GM13976 (cell line): ENCODE measurements around the gene IFT20.

ENCODE experiments used
- DNase-seq: peaks from one replicate; pipeline ENCODE4 v3.0.0; 2012; ENCODE audit warnings: low spot score
- in situ Hi-C: fragments of 300-500 bp; cut with MboI; formaldehyde crosslinking; loops from one replicate; pipeline ENCODE4 v1.12.0; 2022; ENCODE audit warnings: low sequenced_read_pairs, mixed read lengths, inconsistent platforms; ENCODE audit not compliant: unreplicated experiment
- TF ChIP-seq, protein P1 (sequence below): IDR thresholded peaks from 2 replicates; pipeline ENCODE4 v1.5.1; 2012; ENCODE audit warnings: borderline replicate concordance, mild to moderate bottlenecking; ENCODE audit not compliant: insufficient read depth; ENCODE audit errors: extremely low read depth, missing control alignments, control extremely low read depth

Gene IFT20

DNA sequence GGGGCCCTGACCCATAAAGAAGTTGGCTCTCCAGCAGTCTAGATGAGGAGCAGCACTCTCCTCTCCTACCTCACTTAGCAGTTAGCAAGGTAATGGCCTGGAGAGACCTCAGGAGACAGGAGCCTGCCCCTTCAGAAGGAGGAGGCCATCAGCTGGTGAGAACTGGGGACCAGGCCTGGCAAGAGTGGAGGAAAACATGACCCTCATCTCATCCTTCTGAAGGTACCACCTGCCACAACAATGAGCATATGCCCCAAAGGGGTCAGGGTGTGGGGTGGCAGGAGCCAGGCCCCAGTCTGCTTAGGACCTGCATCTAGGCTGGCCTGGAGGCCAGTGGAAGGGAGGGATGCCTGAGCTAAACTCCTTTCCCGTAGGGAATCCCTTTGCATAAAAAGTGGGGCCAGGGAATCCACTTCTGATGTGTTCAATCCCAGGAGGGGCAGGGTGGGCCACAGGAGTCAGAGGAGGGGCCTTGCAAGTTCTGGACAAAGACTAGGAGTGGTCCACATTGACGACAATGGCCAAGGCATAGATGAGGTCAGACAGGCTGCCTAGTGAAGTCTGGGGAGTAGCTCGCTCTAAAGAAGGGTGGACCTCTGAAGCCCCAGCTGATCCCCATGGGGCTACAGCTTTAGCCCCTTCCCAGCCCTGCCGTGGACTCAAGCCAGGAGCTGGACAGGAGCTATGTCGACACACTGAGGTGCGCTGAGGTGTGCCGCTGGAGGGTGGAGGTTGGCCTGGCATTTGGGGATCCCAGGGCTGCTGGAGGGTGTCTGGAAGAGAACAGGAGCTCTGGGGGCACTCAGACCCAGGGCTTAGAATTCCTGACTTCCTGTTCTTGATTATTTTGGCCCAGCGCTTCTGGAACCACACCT is 28.7 kb upstream of the IFT20 start:
- TF ChIP-seq, protein P1, sequence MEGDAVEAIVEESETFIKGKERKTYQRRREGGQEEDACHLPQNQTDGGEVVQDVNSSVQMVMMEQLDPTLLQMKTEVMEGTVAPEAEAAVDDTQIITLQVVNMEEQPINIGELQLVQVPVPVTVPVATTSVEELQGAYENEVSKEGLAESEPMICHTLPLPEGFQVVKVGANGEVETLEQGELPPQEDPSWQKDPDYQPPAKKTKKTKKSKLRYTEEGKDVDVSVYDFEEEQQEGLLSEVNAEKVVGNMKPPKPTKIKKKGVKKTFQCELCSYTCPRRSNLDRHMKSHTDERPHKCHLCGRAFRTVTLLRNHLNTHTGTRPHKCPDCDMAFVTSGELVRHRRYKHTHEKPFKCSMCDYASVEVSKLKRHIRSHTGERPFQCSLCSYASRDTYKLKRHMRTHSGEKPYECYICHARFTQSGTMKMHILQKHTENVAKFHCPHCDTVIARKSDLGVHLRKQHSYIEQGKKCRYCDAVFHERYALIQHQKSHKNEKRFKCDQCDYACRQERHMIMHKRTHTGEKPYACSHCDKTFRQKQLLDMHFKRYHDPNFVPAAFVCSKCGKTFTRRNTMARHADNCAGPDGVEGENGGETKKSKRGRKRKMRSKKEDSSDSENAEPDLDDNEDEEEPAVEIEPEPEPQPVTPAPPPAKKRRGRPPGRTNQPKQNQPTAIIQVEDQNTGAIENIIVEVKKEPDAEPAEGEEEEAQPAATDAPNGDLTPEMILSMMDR: no peak
- DNase-seq: no peak
- in situ Hi-C loops: no loop called here

DNA sequence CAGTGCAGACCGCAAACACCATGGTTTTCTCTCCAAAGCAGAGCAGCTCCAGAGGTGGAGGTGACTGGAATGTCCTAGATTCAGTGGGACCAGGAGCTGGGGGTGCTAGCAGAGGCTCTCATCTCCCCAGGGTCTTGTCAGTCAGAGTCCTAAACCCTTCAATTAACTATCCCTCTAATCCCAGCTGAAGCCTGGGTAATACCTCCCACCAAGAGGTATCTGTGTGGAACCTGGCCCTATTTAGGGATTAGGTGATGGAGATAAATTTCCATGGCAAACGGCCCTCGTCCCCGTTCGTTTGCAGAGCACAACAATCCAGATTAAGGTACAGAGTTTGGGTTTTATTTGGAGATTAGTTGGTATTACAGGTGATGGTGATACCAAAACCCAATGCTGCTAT is 27.9 kb upstream of the IFT20 start:
- TF ChIP-seq, protein P1: no peak
- no peak for DNase-seq
- in situ Hi-C loops: no loop called here

DNA sequence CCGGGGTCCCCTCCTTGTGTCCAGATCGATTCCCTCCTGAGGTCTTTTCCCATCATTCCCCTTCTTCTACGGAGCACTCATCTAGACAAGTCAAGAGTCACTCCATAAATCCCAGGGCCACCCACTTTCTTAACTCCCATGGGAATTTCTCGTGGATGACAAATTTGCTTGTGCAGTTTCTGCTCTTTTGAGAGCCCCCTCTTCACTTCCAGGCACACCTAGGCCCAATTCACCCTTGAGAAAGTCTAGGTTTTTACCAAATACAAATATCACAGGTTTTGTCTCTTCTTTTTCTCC is 22.6 kb upstream of the IFT20 start:
- TF ChIP-seq, protein P1: no peak
- DNase-seq: no peak
- in situ Hi-C loops: no loop called here

DNA sequence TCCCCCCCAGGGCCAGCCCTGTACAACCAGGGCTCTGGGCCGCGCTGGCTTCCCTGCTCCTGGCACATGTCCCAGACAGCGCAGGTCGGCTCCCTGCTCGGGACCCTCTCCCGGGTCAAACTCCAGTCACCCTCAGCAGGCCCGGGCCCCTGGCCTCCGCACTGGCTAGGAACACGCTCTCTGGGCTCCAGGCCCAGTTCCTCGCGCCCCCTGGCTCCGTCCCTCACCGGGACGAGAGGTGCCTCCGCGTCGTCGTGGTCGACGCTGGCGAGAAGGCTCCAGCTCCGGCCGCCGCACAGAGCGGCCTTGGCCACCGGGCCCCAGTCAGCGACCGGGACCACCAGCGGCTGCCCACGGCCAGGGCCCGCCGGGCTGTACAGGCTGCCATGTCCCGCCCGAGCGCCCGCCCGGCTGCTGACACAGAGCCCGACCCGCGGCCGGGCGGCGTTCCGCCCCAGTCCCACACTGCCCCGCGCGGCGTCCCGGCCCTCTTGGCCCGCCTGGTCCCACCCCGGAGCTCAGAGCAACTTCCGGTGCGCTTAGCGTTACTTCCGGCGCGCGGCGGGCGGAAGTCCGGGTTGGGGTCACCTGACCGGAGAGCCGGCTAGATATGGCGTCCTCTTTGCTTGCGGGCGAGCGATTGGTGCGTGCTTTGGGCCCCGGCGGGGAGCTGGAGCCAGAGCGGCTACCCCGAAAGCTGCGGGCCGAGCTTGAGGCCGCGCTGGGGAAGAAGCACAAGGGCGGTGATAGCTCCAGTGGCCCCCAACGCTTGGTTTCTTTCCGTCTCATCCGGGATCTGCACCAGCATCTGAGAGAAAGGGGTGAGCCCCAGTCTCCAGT is 22.0 kb upstream of the IFT20 start, which contains the start of gene POLDIP2:
POLDIP2 (minus strand) TSS at position 467 of the 840 bp plus-strand sequence; CDS start at position 388, 79 bp downstream.
- in situ Hi-C loops: no loop called here
- TF ChIP-seq, protein P1: no peak
- peak; percentile 98 for DNase-seq

DNA sequence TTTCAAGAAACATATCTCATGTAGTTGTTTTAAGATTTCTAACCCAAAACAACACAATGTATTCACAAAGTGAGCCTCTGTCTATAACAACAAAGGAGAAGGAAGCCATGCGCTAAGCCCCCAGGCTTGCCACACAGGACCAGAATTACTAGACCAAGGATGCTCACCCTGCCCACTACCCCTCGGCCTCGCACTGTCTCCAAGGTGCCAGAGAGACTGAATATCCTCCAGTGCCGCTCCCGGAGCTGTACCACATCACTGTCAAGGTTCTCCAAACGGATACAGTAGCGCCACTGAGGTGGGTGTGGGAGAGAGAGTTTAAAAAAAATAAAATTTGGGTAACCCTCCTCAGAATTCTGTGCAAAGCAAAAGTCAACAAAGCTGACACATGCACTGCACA is 15.0 kb upstream of the IFT20 start:
- TF ChIP-seq, protein P1: no peak
- no peak for DNase-seq
- in situ Hi-C loops: no loop called here

DNA sequence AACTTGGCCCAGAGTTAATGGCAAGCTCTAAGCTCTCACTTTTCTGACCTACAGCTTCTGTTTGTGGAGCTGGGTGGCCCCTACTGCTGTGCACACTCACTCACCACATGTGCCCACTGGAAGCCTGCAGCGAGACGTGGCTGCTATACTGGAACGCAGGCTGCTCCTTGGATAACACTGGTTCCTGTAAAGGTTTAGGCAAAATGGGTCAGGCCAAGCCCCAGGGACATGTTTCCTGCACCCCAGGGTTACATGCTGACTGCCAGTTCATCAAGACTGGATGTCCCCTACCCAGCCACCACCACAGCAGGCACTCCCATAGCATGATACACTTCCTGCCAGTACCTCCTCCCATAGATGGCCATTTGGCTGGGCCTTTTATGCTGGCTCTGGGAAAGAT is 13.7 kb upstream of the IFT20 start:
- DNase-seq: no peak
- TF ChIP-seq, protein P1: no peak
- in situ Hi-C loops: no loop called here
